GM19035 (cell line): ENCODE results near the gene PUS1.
"Not testable (repeated sequence)": the region's sequence is repeated elsewhere in the genome, so short reads cannot be mapped to it uniquely, and the experiment has no call there.

Experiments used
- ATAC-seq: cut with Tn5 transposase; IDR thresholded peaks from one replicate; pipeline ENCODE4 v1.9.1; 2021; ENCODE audit not compliant: unreplicated experiment

The PUS1 gene

GRCh38 chr12:131933387-131933786 lies 4.3 kb downstream of the PUS1 start:
- ATAC-seq = no peak

DNA sequence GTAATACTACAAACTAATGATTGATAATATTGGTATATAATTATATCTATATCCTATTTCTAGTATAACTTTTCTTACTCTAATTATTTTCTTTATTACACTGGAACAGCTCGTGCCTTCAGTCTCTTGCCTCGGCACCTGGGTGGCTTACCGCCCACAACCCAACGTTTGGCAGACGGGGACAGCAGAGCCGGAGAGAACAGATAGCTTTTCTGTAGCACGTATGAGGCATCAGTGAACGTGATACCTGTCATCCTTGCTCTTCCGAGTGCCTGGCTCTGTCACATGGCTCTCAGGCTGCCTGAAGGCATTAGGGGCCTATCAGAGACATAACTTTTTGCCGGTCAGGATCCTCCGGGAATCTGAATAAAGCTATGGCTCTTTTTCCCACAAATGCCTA lies 5.5 kb downstream of the PUS1 start:
- ATAC-seq = no peak

GRCh38 chr12:131938082-131938481 lies 9.0 kb downstream of the PUS1 start:
- no peak for ATAC-seq

- no peak for ATAC-seq
Measured at GRCh38 chr12:131939007-131939406, 9.9 kb downstream of the PUS1 start.

GRCh38 chr12:131940141-131940547 lies 11.1 kb downstream of the PUS1 start:
- no peak for ATAC-seq

- ATAC-seq = no peak
Measured at GRCh38 chr12:131941116-131941986, 12.3 kb downstream of the PUS1 start.

- no peak for ATAC-seq
Measured at GRCh38 chr12:131941987-131942341, 12.9 kb downstream of the PUS1 start.

DNA sequence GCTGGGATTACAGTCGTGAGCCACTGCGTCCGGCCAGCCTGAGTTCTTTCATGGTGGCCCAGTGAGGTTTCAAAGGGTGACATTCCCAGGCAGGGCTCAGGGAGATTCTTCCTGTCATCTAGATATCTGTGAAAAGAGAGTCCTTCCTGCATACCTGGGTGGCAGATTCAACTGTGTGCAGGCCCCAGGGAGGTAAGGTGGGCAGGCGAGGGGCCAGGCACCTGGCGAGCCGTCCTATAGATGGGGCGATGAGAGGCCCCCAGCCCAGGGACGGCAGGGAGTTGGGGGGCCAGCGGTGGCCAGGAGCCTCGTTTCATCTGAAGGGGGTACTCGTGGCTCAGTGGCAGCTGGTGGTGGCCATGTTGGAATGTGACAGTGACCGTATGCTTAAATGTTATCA lies 13.6 kb downstream of the PUS1 start:
- ATAC-seq = no peak

- ATAC-seq = no peak
Measured at GRCh38 chr12:131943389-131943788, 14.3 kb downstream of the PUS1 start.

DNA sequence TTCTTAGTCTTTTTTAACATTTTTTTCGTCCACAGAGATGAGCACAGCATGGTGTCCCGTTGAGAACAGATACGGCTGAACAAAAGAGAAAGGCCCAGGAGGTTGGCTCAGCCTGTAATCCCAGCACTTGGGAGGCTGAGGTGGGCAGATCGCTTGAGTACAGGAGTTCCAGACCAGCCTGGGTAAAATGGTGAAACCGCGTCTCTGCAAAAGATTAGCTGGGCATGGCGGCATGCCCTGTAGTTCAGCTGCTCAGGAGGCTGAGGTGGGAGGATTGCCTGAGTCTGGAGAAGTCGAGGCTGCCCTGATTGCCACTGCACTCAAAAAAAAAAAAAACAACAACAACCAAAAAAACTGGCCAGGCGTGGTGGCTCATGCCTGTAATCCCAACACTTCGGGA lies 14.8 kb downstream of the PUS1 start:
- no peak for ATAC-seq

- ATAC-seq = no peak
Measured at GRCh38 chr12:131944601-131945251, 15.7 kb downstream of the PUS1 start.

- ATAC-seq = no peak
Measured at GRCh38 chr12:131946757-131947156, 17.7 kb downstream of the PUS1 start.

- ATAC-seq = no peak
Measured at GRCh38 chr12:131947482-131948027, 18.5 kb downstream of the PUS1 start.

- ATAC-seq = no peak
Measured at GRCh38 chr12:131948166-131948712, 19.2 kb downstream of the PUS1 start.

- not testable (repeated sequence) for ATAC-seq
Measured at GRCh38 chr12:131948713-131949430, 19.8 kb downstream of the PUS1 start.

- peak; percentile 88 for ATAC-seq
Measured at GRCh38 chr12:131949431-131950181, 20.5 kb downstream of the PUS1 start, which contains the start of gene EP400. EP400 (plus strand) TSS chr12:131949942; CDS start chr12:131960620, 10,678 bp downstream.

- ATAC-seq = peak; percentile 42
Measured at GRCh38 chr12:131950182-131950913, 21.3 kb downstream of the PUS1 start.

GRCh38 chr12:131953810-131954209 lies 24.7 kb downstream of the PUS1 start:
- ATAC-seq = not testable (repeated sequence)

GRCh38 chr12:131954460-131954859 lies 25.4 kb downstream of the PUS1 start:
- ATAC-seq = not testable (repeated sequence)

DNA sequence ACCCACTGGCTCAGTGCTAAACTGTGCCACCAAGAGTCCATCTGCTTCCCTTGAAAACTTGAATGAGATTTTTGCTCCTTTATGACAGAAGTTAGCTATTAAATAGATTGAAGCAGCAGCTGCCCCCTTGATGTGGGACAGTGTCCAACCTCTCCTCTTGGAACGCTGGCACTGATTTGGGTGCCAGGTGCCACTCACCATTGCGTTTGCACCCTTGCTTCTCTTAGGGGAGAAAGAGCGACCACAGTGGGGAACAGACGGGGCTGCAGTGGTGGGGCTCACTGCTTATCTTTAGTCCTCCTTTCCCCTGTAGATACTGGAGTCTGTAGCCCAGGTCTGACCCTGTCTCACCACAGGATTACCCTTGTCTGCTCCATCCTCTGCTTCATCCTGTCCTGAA lies 30.0 kb downstream of the PUS1 start:
- ATAC-seq = no peak
